Gastrocnemius medialis (tissue), 4 donors: ENCODE measurements around the gene ITGAD.

Experiments used
- POLR2A ChIP-seq, 2 donors: fragments of 450-650 bp; IDR thresholded peaks; one replicate each; pipeline ENCODE4 v1.6.1; 2017; ENCODE audit warnings: antibody characterized with exemption in 2 of 2, mild to moderate bottlenecking in 2 of 2, moderate library complexity in 2 of 2
- TF ChIP-seq, protein P1 (sequence below), 5 experiments: fragments of 450-650 bp in 3 of 5; fragments of 200-600 bp in 2 of 5; sonication (generic) in 2 of 5; IDR thresholded peaks in 4 of 5; conservative IDR thresholded peaks in 1 of 5; 1 replicate in 4 of 5; 2 replicates in 1 of 5; pipeline ENCODE4 v1.5.1; 2016 to 2019; ENCODE audit warnings: antibody characterized with exemption in 5 of 5, mild to moderate bottlenecking in 3 of 5, moderate library complexity in 3 of 5

DNA sequence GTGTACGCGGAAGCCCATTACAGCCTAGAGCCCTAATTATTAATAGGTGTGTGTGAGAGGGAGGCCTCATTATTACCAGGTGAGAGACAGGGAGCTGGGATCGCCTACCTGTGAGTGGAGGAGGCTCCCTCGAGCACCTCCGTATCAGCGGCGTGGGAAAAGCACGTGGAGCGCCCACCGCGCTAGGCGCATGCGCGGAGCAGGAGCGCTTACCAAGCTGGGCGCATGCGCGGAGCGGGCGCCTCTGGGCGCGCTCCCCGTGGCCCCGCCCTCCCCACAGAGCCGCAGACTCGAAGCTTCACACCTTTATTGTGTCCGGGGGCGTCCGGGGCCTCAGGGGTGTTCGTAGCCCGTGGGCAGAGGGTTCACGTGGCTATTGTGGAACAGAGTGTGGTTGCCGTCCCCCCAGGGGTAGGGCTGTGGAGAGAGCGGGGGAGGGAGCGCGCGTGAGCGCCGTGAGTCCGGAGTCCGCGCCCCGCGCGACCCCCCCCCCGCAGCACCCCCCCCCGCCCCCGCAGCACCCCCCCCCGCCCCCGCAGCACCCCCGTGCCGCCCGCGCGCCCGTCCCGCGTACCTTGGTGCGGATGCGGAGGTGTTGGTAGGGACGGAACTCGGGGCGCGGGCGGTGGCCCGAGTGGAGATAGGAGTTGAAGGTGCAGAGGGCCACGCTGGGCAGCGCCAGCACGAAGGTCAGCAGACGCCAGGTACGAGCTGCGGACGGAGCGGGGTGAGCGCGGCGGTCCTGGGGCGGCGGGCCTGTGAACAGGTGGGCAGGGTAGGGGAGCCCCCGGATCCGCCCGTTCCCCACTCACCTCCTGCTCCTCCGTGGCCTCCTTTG, 34.5 kb downstream of the ITGAD start:
- TF ChIP-seq, protein P1, sequence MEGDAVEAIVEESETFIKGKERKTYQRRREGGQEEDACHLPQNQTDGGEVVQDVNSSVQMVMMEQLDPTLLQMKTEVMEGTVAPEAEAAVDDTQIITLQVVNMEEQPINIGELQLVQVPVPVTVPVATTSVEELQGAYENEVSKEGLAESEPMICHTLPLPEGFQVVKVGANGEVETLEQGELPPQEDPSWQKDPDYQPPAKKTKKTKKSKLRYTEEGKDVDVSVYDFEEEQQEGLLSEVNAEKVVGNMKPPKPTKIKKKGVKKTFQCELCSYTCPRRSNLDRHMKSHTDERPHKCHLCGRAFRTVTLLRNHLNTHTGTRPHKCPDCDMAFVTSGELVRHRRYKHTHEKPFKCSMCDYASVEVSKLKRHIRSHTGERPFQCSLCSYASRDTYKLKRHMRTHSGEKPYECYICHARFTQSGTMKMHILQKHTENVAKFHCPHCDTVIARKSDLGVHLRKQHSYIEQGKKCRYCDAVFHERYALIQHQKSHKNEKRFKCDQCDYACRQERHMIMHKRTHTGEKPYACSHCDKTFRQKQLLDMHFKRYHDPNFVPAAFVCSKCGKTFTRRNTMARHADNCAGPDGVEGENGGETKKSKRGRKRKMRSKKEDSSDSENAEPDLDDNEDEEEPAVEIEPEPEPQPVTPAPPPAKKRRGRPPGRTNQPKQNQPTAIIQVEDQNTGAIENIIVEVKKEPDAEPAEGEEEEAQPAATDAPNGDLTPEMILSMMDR (IDR thresholded peaks at IDR 0.05 in 4 of 5, conservative IDR thresholded peaks at IDR 0.05 in 1 of 5) = no peak
- peak in 1 of 2 donors; percentile 10 for TF ChIP-seq POLR2A (IDR thresholded peaks at IDR 0.05)
